Astrocyte of the spinal cord (primary cell): ENCODE results near the gene ZNF200.
"Not testable (repeated sequence)": the region's sequence is repeated elsewhere in the genome, so short reads cannot be mapped to it uniquely, and the experiment has no call there.

Experiments
- DNase-seq: peaks from one replicate; pipeline ENCODE4 v3.0.0; 2011; ENCODE audit warnings: low read depth, low spot score
- H3K4me3 ChIP-seq: 2 replicates; pipeline ENCODE4 v1.5.1; 2011; ENCODE audit warnings: low read depth, mild to moderate bottlenecking, low read length, moderate library complexity
- in situ Hi-C: cut with HindIII; loops from 2 replicates; pipeline ENCODE4 v1.10.0; 2017; ENCODE audit warnings: low sequenced_read_pairs
- TF ChIP-seq, protein P1 (sequence below): IDR thresholded peaks from 2 replicates; pipeline ENCODE4 v1.5.1; 2012; ENCODE audit warnings: low read depth, mild to moderate bottlenecking, low read length, inconsistent platforms

Gene ZNF200

DNA sequence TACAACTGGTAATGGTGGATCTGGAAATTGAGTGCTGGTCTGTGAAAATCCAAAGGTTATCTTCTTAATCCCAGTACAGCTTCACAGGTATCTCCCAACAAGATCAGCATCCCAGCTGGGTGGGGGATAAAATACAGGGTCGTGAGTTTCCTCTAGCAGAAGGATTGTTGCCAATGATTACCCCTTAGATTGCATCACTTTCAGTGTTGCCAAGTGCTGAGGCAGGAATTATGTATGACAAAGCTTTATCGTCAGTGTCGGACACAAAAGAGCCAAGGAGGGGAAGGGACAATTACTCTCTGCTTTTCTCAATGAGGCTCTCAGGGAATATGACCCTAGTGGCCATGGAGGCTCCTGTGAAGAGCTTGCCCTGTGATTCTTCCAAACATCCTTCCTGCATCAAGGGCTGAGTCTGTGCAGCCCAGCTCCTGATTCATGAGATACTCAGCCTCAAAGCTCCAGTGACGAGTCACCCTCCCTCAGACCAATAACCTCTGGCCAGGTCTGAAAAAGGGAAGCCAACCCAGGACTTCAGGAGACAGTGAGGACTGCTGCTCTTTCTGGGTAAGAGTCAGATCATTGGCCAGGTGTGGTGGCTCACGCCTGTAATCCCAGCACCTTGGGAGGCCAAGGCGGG lies 31.9 kb downstream of the ZNF200 start:
- in situ Hi-C loops, result no loop called here
- H3K4me3 ChIP-seq, result no peak overlapping the region
- no peak for DNase-seq
- TF ChIP-seq, protein P1, sequence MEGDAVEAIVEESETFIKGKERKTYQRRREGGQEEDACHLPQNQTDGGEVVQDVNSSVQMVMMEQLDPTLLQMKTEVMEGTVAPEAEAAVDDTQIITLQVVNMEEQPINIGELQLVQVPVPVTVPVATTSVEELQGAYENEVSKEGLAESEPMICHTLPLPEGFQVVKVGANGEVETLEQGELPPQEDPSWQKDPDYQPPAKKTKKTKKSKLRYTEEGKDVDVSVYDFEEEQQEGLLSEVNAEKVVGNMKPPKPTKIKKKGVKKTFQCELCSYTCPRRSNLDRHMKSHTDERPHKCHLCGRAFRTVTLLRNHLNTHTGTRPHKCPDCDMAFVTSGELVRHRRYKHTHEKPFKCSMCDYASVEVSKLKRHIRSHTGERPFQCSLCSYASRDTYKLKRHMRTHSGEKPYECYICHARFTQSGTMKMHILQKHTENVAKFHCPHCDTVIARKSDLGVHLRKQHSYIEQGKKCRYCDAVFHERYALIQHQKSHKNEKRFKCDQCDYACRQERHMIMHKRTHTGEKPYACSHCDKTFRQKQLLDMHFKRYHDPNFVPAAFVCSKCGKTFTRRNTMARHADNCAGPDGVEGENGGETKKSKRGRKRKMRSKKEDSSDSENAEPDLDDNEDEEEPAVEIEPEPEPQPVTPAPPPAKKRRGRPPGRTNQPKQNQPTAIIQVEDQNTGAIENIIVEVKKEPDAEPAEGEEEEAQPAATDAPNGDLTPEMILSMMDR, result no peak

DNA sequence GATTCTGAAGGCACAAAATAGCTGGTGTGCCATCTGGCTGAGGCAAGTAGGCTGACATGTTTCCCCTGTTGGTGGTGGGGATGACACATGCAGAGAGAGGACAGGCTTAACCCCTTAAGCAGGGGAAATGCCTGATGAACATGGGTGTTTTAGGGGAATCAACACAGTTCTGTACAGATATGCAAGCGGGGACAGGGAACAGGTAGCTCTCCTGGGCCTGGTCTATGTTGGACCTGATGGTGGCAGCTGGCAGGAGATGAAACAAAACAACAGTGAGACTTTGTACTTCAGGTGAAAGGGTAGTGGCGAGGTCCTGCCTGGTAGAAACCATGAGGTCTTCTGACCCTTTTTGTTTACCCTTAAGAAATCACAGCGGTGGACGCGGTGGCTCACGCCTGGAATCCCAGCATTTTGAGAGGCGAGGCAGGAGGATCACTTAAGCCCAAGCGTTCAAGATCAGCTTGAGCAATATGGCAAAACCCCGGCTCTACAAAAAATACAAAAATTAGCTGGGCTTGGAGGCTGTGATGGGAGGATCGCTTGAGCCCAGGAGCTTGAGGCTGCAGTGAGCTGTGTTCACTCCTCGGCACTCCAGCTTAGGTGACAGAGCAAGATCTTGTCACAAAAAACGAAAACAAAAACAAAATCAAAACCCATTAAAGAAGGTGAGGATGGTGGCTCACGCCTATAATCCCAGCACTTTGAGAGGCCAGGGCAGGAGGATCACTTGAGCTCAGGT lies 36.5 kb downstream of the ZNF200 start:
- DNase-seq, result no peak
- in situ Hi-C loops, result no loop called here
- H3K4me3 ChIP-seq, result no peak overlapping the region
- TF ChIP-seq, protein P1, result no peak

DNA sequence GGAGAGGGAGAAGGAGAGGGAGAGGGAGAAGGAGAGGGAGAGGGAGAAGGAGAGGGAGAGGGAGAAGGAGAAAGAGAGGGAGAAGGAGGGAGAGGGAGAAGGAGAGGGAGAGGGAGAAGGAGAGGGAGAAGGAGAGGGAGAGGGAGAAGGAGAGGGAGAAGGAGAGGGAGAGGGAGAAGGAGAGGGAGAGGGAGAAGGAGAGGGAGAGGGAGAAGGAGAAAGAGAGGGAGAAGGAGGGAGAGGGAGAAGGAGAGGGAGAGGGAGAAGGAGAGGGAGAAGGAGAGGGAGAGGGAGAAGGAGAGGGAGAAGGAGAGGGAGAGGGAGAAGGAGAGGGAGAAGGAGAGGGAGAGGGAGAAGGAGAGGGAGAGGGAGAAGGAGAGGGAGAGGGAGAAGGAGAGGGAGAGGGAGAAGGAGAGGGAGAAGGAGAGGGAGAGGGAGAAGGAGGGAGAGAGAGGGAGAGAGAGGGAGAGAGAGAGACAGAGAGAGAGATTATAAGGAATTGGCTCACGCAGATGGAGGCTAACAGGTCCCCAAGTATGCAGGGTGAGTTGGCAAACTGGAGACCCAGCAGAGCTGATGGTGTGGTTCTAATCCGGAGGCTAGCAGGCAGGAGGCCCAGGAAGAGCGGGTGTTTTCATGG lies 37.1 kb downstream of the ZNF200 start:
- H3K4me3 ChIP-seq, DNase-seq, in situ Hi-C loops: not testable (repeated sequence)

DNA sequence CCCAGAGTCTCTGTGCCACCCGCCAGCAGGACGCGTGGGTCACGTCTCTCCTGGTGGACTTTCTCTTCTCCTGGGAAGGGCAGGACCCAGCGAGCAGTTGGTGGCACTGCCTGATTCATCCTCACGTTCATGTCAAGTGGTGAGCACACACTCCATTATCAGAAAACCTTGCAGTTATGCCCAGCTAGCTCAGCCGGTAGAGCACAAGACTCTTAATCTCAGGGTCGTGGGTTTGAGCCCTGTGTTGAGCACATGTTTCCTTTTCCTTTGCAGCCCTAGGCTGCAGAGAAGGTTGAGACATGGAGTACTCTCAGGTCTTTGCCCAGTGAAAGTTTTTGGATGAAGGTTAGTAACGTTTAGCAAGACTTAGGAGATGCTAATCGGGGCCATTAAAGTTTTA lies 39.0 kb downstream of the ZNF200 start:
- TF ChIP-seq, protein P1, result no peak
- no peak overlapping the region for H3K4me3 ChIP-seq
- in situ Hi-C loops, result no loop called here
- DNase-seq, result no peak

DNA sequence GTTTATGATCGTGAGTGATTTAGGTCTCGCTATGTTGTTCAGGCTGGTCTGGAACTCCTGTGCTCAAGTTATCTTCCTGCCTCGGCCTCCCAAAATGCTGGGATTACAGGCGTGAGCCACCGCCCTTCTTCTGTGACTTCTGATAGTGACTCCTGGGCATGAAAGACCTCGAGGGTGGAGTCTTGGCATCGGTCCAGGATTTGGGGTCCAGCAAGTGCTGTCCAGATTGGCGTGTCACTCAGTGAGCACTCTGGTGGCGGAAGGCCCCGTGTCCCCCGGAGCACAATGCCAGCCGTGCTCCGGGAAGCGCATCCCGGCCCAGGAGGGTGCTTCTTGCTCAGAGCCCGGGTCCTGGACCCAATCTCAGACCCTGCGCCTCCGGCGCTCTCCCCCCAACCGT lies 40.2 kb downstream of the ZNF200 start:
- TF ChIP-seq, protein P1, result no peak
- in situ Hi-C loops, result no loop called here
- no peak for DNase-seq

DNA sequence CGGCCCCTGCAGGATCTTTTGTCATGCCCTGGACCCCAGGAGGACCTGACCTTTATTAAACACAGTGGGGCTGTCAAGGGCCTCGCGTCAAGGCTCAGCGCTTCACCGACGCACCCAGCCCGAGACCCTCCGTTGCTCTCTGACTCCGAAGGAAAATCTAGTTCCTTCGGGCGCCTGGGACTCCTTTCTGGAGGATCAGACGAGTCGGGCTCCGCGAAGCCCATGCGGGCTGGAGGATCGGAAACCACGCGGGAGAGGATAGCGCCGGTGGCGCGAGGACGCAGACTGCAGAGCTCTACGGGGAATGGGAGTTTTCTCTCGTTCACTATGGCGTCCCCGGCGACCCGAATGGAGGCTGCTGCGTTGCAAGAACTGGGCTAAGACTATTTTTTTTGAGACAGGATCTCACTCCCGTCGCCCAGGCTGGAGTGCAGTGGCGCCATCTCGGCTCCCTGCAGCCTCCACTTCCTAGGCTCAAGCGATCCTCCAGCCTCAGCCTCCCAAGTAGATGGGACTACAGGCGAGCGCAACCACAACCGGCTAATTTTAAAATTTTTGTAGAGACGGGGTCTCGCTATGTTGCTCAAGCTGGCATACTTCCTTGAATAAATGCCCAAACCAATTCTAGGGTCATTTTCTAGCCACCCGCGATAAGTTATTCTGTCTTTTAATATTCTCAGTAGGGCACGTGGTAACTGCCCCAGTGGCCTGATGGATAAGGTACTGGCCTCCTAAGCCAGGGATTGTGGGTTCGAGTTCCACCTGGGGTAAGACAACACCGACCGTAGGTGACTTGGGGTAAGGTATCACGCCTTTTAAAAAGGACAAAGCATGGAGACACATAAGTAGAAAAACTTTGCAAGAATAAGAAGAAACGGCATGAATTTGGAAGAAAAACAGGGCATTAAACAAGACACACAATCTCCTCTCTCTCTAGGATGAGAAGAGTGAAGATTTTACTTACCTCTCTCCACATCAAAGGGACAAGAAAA lies 41.4 kb downstream of the ZNF200 start:
- DNase-seq, result no peak
- no peak overlapping the region for H3K4me3 ChIP-seq
- TF ChIP-seq, protein P1, result no peak

More for the DNA sequence above, 40.2 kb downstream of the ZNF200 start:
- no peak overlapping the region for H3K4me3 ChIP-seq

More for the DNA sequence above, 41.4 kb downstream of the ZNF200 start:
- in situ Hi-C loops, result no loop called here
